Middle frontal gyrus (tissue), 1 donor: ENCODE results near the gene KIF3A.
A peak's percentile ranks its signal among the peaks of the same experiment; 100 is the strongest.

Experiments used
- DNase-seq: peaks from one replicate; pipeline ENCODE4 v3.0.0-alpha.2; 2015; ENCODE audit warnings: low spot score; ENCODE audit errors: extremely low spot score

KIF3A gene

GRCh38 chr5:132754111-132754510 lies 16.8 kb upstream of the KIF3A start:
- DNase-seq, result no peak

- DNase-seq, result no peak
Measured at GRCh38 chr5:132753135-132753987, 16.0 kb upstream of the KIF3A start.

GRCh38 chr5:132752581-132753125 lies 15.3 kb upstream of the KIF3A start:
- DNase-seq, result no peak

- no peak for DNase-seq
Measured at GRCh38 chr5:132751971-132752580, 14.7 kb upstream of the KIF3A start.

- no peak for DNase-seq
Measured at GRCh38 chr5:132751444-132751843, 14.1 kb upstream of the KIF3A start.

GRCh38 chr5:132750471-132751230 lies 13.3 kb upstream of the KIF3A start:
- DNase-seq, result no peak

- no peak for DNase-seq
Measured at GRCh38 chr5:132749506-132749905, 12.2 kb upstream of the KIF3A start.

GRCh38 chr5:132748522-132749000 lies 11.2 kb upstream of the KIF3A start:
- DNase-seq, result no peak

- DNase-seq, result no peak
Measured at GRCh38 chr5:132747616-132748440, 10.5 kb upstream of the KIF3A start.

GRCh38 chr5:132746954-132747615 lies 9.7 kb upstream of the KIF3A start, which contains the start of gene CCNI2:
TSS of gene CCNI2 (plus strand) at chr5:132747426. CDS start at chr5:132747496, 70 bp downstream.
- peak; percentile 18 for DNase-seq

- DNase-seq, result no peak
Measured at GRCh38 chr5:132746592-132746953, 9.2 kb upstream of the KIF3A start.

GRCh38 chr5:132744659-132745058 lies 7.3 kb upstream of the KIF3A start:
- DNase-seq, result no peak

GRCh38 chr5:132742626-132743025 lies 5.3 kb upstream of the KIF3A start:
- DNase-seq, result no peak

- DNase-seq, result no peak
Measured at GRCh38 chr5:132742158-132742557, 4.8 kb upstream of the KIF3A start.

- no peak for DNase-seq
Measured at GRCh38 chr5:132739232-132739631, 1.9 kb upstream of the KIF3A start.

- DNase-seq, result no peak
Measured at GRCh38 chr5:132737982-132738681, 786 bp upstream of the KIF3A start.

- no peak for DNase-seq
Measured at GRCh38 chr5:132734687-132735086, 2.7 kb downstream of the KIF3A start.

- no peak for DNase-seq
Measured at GRCh38 chr5:132733499-132734148, 3.7 kb downstream of the KIF3A start.

- no peak for DNase-seq
Measured at GRCh38 chr5:132729896-132730295, 7.5 kb downstream of the KIF3A start.
